ENCODE measurements around the gene LRRC34. TPM values are rescaled to one million over a fixed set of nuclear protein-coding genes. Genes with fewer than 3 reads are reported as not detected.

LRRC34 gene
- total RNA-seq, 4 donors from 2014 or later, result 0.34 to 0.89 (median 0.71) TPM

DNA sequence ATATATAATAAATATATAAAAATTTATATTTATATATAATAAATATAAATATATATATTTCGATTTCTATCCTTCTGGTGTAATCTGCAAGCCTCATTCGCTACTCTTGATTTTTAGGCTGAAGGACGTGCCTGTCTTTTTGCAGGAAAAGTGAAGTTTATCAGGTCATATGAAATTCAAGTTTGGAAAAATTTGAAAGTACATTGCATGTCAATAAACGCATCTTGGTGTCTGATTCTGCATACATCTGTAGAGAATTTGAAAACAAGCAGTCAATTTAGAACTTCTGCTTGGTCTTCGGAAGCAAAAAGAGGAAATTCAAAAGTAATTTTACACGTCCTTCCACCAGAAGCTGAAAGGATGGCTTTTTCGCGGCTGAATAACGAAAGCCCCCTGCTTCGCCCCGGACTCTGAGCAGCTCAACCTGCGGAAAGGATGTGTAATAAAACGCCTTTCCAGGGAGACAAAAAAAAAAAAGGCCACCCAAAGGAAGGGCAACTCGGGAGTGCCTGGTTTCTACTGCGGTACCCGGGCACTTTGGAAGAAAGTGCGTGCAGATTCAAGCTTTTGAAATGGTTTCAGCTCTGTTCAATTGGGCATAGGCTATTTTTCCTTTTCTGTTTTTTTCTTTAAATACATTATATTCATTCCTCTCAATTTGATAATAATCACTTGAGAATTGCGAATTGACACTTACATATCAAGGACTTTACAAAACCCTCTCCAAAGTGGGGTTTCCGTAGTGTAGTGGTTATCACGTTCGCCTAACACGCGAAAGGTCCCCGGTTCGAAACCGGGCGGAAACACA, 41.0 kb downstream of the LRRC34 start:
- Histone ChIP-seq H3K4me3 (peak overlapping the region; percentile 74), H3K9me3 (no peaks in the 10 kb centered on the region), H3K36me3 (peaks cover under 1% of the 10 kb centered on the region), H3K27ac (peak overlapping the region; percentile 99), H3K27me3 (no peaks in the 10 kb centered on the region), H3K4me1 (peaks cover 26% of the 10 kb centered on the region)
- TF ChIP-seq, protein P1, sequence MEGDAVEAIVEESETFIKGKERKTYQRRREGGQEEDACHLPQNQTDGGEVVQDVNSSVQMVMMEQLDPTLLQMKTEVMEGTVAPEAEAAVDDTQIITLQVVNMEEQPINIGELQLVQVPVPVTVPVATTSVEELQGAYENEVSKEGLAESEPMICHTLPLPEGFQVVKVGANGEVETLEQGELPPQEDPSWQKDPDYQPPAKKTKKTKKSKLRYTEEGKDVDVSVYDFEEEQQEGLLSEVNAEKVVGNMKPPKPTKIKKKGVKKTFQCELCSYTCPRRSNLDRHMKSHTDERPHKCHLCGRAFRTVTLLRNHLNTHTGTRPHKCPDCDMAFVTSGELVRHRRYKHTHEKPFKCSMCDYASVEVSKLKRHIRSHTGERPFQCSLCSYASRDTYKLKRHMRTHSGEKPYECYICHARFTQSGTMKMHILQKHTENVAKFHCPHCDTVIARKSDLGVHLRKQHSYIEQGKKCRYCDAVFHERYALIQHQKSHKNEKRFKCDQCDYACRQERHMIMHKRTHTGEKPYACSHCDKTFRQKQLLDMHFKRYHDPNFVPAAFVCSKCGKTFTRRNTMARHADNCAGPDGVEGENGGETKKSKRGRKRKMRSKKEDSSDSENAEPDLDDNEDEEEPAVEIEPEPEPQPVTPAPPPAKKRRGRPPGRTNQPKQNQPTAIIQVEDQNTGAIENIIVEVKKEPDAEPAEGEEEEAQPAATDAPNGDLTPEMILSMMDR (IDR thresholded peaks at IDR 0.05), result no peak
- no peak for TF ChIP-seq EP300 (IDR thresholded peaks at IDR 0.05)
- no peak for TF ChIP-seq POLR2A (IDR thresholded peaks at IDR 0.05)
- peak in 1 of 3 donors; percentile 11 for TF ChIP-seq POLR2AphosphoS5 (IDR thresholded peaks at IDR 0.05)
- DNase-seq (ENCODE audit: low spot score in 2 of 2), result peak in 1 of 2 donors; percentile 61
- WGBS, result under 1% methylated on average over 27 of the region's 27 CpGs

DNA sequence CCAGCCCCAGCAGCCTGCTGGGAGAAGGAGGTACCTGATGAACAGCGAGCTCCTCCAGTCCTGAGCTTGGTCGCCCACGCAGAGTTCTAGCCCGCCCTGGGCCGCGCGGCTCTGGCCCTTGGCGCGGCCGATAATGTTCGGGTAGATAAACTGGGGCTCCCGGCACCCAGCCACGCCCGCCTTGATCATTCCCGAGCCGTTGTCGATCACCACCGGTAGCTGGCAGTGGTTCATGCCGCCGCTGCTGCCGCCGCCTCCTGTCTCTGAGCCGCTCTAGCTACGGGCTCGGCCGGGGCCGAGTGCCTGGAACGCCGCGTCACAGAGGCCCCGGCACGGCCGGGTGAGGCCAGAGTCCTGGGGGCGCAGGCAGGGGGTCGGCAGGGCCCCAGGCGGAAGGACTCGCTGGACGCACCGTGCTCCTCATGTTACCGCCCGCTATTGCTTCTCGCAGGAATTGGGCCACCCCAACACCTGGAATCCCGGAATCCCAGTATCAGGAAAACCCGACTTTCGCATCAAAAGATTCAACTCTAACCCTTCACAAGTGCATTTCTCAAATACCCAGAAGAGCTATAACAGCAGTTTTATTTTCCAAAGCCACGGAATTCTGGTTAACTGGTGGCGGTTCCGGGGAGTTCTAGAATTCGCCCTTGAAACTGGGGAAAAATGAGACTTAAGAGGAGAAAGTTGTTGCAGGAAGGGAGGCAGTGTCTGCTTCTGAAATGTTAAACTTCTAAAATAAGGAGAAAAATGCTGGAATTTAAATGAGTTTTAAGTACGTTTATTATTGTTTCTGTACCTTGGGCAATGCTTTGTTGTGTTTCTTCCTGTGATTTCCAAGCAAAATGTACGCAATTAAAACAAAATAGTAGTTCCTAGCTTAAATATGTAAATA, 43.2 kb downstream of the LRRC34 start, which contains the start of gene ACTRT3:
TSS of gene ACTRT3 (minus strand) at position 275 of the 895 bp plus-strand sequence. CDS start at position 234, 41 bp downstream.
- H3K27ac ChIP-seq, result peak within 1 kb of the TSS; percentile 91
- peaks cover 12% of the 10 kb centered on the region for H3K4me1 ChIP-seq
- TF ChIP-seq, protein P1 (IDR thresholded peaks at IDR 0.05), result no peak
- TF ChIP-seq EP300 (IDR thresholded peaks at IDR 0.05) (no peak), POLR2A (IDR thresholded peaks at IDR 0.05) (no peak), POLR2AphosphoS5 (IDR thresholded peaks at IDR 0.05) (no peak)
- no peaks in the 10 kb centered on the region for H3K36me3 ChIP-seq
- DNase-seq (ENCODE audit: low spot score in 2 of 2), result peak; percentile 83 to 89
- peak within 1 kb of the TSS; percentile 74 for H3K4me3 ChIP-seq
- H3K27me3 ChIP-seq, result no peaks in the 10 kb centered on the region
- no peaks in the 10 kb centered on the region for H3K9me3 ChIP-seq
- WGBS, result 4% methylated on average over 23 of the region's 51 CpGs

DNA sequence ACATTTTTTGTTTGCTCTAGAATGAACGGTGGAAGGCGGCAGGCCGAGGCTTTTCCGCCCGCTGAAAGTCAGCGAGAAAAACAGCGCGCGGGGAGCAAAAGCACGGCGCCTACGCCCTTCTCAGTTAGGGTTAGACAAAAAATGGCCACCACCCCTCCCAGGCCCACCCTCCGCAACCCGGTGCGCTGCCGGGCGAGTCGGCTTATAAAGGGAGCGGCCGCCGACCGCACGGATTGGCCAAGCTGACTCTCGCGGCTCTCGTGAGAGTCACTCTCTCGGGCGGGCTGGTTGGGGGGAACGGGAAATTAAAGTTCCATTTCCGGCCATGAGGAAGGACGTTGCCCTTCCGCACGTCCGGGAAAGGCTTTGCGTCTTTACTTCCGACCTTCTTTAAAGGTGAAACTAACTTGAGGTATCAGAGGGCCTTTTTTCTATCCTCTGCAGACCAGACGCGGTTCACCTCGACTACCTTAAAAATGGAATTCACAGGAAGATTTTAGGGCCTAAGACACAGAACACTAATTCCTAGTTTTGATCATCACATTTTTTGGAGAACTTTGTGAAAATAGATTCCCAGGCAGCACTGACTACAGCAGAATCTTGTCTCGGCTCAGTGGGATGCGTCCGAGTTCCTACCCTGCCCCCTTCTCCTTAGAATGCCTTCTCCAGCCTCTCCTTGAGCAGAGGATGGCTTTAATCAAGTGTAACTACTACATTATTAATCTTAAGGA, 47.7 kb downstream of the LRRC34 start, which contains the start of gene TERC:
TSS of gene TERC (minus strand) at position 179 of the 731 bp plus-strand sequence.
- no peaks in the 10 kb centered on the region for H3K9me3 ChIP-seq
- peak within 1 kb of the TSS; percentile 88 for H3K4me3 ChIP-seq
- peak within 1 kb of the TSS; percentile 98 for H3K27ac ChIP-seq
- H3K36me3 ChIP-seq, result no peaks in the 10 kb centered on the region
- H3K4me1 ChIP-seq, result peaks cover 10% of the 10 kb centered on the region
- TF ChIP-seq EP300 (IDR thresholded peaks at IDR 0.05) (no peak), POLR2AphosphoS5 (IDR thresholded peaks at IDR 0.05) (peak; percentile 1 to 91 (median 91)), POLR2A (IDR thresholded peaks at IDR 0.05) (peak; percentile 94 to 97)
- peak; percentile 97 for DNase-seq (ENCODE audit: low spot score in 2 of 2)
- no peaks in the 10 kb centered on the region for H3K27me3 ChIP-seq
- WGBS, result 6% methylated on average over 41 of the region's 42 CpGs

DNA sequence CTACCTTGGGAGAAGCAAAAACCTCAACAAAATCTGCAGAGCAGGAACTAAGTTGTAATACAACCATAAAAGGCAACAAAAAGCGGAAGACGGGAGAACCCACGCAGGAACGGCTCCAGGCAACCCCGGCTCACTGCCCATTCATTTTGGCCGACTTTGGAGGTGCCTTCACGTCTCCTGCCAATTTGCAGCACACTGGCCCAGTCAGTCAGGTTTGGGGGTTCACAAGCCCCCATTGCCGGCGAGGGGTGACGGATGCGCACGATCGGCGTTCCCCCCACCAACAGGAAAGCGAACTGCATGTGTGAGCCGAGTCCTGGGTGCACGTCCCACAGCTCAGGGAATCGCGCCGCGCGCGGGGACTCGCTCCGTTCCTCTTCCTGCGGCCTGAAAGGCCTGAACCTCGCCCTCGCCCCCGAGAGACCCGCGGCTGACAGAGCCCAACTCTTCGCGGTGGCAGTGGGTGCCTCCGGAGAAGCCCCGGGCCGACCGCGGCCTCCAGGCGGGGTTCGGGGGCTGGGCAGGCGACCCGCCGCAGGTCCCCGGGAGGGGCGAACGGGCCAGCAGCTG, 48.3 kb downstream of the LRRC34 start:
- H3K4me1 ChIP-seq, result peaks cover 10% of the 10 kb centered on the region
- no peaks in the 10 kb centered on the region for H3K27me3 ChIP-seq
- DNase-seq (ENCODE audit: low spot score in 2 of 2), result peak; percentile 85
- H3K36me3 ChIP-seq, result no peaks in the 10 kb centered on the region
- TF ChIP-seq POLR2AphosphoS5 (IDR thresholded peaks at IDR 0.05), result peak in 1 of 3 donors; percentile 68
- TF ChIP-seq, protein P1 (IDR thresholded peaks at IDR 0.05), result no peak
- no peaks in the 10 kb centered on the region for H3K9me3 ChIP-seq
- H3K27ac ChIP-seq, result peak overlapping the region; percentile 98
- WGBS, result 0% methylated on average over 19 of the region's 46 CpGs
- H3K4me3 ChIP-seq, result peak overlapping the region; percentile 88

DNA sequence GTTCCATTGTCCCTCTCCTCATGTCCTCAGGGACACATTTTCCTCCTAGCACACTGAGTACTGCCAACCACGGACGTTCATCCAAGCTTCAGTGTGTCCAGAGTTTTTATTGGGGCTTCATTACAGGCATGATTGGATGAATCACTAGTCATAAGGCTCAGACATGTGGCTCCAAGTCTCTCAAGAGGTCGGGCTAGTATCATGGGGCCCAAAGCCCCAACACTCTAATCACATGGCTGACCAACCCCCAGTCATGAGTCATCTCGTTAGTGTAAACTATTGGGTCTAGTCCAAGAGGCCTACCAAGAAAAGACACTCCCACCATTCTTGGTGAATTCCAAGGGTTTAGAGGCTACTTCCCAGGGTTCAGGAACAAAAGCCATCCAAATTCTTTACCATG, 52.2 kb downstream of the LRRC34 start:
- Histone ChIP-seq H3K27ac (no peak overlapping the region), H3K4me3 (no peak overlapping the region), H3K4me1 (peaks cover 10% of the 10 kb centered on the region), H3K27me3 (no peaks in the 10 kb centered on the region), H3K9me3 (no peaks in the 10 kb centered on the region), H3K36me3 (no peaks in the 10 kb centered on the region)
- whole genome bisulfite sequencing, result 73% methylated on average over 4 of the region's 4 CpGs
- DNase-seq (ENCODE audit: low spot score in 2 of 2), result no peak
- TF ChIP-seq EP300 (IDR thresholded peaks at IDR 0.05) (no peak), POLR2A (IDR thresholded peaks at IDR 0.05) (no peak), POLR2AphosphoS5 (IDR thresholded peaks at IDR 0.05) (no peak)
- TF ChIP-seq, protein P1 (IDR thresholded peaks at IDR 0.05), result no peak

Measured in suprapubic skin (tissue), 4 donors.